Mesendoderm (in vitro differentiated cells): Measurements from ENCODE around the gene ESPL1.
A peak's percentile ranks its signal among the peaks of the same experiment; 100 is the strongest.

Experiments
- DNase-seq: peaks from one replicate; pipeline ENCODE4 v3.0.0; 2013
- H2AK5ac ChIP-seq: 2 replicates; pipeline ENCODE4 v1.6.1; 2013; ENCODE audit warnings: low read length, inconsistent platforms
- H2BK120ac ChIP-seq: 2 replicates; pipeline ENCODE4 v1.6.1; 2013; ENCODE audit warnings: low read depth, mild to moderate bottlenecking, low read length, moderate library complexity, mixed read lengths
- H2BK15ac ChIP-seq: replicated peaks from 2 replicates; pipeline ENCODE4 v1.6.1; 2013; ENCODE audit warnings: low read depth, mild to moderate bottlenecking, moderate library complexity
- H2BK5ac ChIP-seq: 2 replicates; pipeline ENCODE4 v1.6.1; 2013; ENCODE audit warnings: low read length, inconsistent platforms
- H3K18ac ChIP-seq: 2 replicates; pipeline ENCODE4 v1.6.1; 2013; ENCODE audit warnings: mild to moderate bottlenecking, low read length, mixed read lengths
- H3K23ac ChIP-seq: one replicate; pipeline ENCODE4 v1.6.1; 2013; ENCODE audit warnings: low read length
- H3K27ac ChIP-seq: 2 replicates; pipeline ENCODE4 v1.5.1; 2013; ENCODE audit warnings: low read depth, mild to moderate bottlenecking, inconsistent platforms, low read length, moderate library complexity
- H3K27me3 ChIP-seq: 2 replicates; pipeline ENCODE4 v1.6.1; 2013; ENCODE audit warnings: low read length, control low read depth, mild to moderate bottlenecking, inconsistent platforms; ENCODE audit not compliant: insufficient read depth, poor library complexity
- H3K36me3 ChIP-seq: 2 replicates; pipeline ENCODE4 v1.6.1; 2013; ENCODE audit warnings: low read length, inconsistent platforms; ENCODE audit not compliant: control insufficient read depth, insufficient read depth
- H3K4ac ChIP-seq: one replicate; pipeline ENCODE4 v1.6.1; 2013; ENCODE audit warnings: low read depth, mild to moderate bottlenecking, low read length, moderate library complexity
- H3K4me1 ChIP-seq: 2 replicates; pipeline ENCODE4 v1.6.1; 2013; ENCODE audit warnings: low read depth, low read length, inconsistent platforms; ENCODE audit not compliant: control insufficient read depth
- H3K4me2 ChIP-seq: 2 replicates; pipeline ENCODE4 v1.6.1; 2013; ENCODE audit warnings: low read length
- H3K4me3 ChIP-seq: 2 replicates; pipeline ENCODE4 v1.5.1; 2013; ENCODE audit warnings: mild to moderate bottlenecking, low read length
- H3K56ac ChIP-seq: one replicate; pipeline ENCODE4 v1.6.1; 2013; ENCODE audit warnings: low read length
- H3K79me1 ChIP-seq: 2 replicates; pipeline ENCODE4 v1.6.1; 2013; ENCODE audit warnings: low read length, inconsistent platforms
- H3K79me2 ChIP-seq: 2 replicates; pipeline ENCODE4 v1.6.1; 2013; ENCODE audit warnings: mild to moderate bottlenecking, low read length; ENCODE audit not compliant: control insufficient read depth, insufficient read depth
- H3K9ac ChIP-seq: 2 replicates; pipeline ENCODE4 v1.6.1; 2013; ENCODE audit warnings: low read length, inconsistent platforms
- H4K5ac ChIP-seq: one replicate; pipeline ENCODE4 v1.6.1; 2013; ENCODE audit warnings: low read length
- H4K8ac ChIP-seq: one replicate; pipeline ENCODE4 v1.6.1; 2013; ENCODE audit warnings: low read depth, mild to moderate bottlenecking, control low read depth, low read length, moderate library complexity
- WGBS: extraction: QIAGEN DNeasy Blood & Tissue Kit; methylation state at CpG from one replicate; pipeline ENCODE4 v1.1.7; 2013; ENCODE audit warnings: low lambda C conversion rate, missing lambda C conversion rate; ENCODE audit not compliant: insufficient coverage; ENCODE audit errors: extremely low coverage; 5-methylcytosine and 5-hydroxymethylcytosine counted together

The ESPL1 gene

DNA sequence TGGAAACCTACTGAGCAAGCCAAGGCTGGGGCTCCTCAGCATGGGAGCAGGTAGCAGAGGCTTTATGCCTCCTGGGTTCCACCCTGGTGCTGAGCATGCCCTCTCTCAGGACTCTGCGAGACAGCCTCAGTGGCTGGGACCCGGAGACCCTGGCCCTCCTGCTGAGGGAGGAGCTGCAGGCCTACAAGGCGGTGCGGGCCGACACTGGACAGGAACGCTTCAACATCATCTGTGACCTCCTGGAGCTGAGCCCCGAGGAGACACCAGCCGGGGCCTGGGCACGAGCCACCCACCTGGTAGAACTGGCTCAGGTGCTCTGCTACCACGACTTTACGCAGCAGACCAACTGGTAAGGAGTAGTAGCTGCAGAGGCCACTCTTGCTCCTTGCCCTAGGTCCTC is 8.4 kb downstream of the ESPL1 start:
- Histone ChIP-seq H2BK15ac (no peak overlapping the region), H3K4ac (no peak overlapping the region), H3K18ac (no peak overlapping the region), H3K27me3 (no peaks in the 10 kb centered on the region), H2AK5ac (no peak overlapping the region), H4K8ac (no peak overlapping the region), H3K79me2 (no peaks in the 10 kb centered on the region), H3K4me3 (no peak overlapping the region), H3K36me3 (peaks cover 30% of the 10 kb centered on the region), H3K9ac (no peak overlapping the region), H3K56ac (no peak overlapping the region), H3K4me1 (no peaks in the 10 kb centered on the region), H2BK120ac (no peak overlapping the region), H4K5ac (no peak overlapping the region), H3K79me1 (peaks cover 3% of the 10 kb centered on the region), H2BK5ac (no peak overlapping the region), H3K4me2 (no peak overlapping the region), H3K23ac (no peak overlapping the region), H3K27ac (no peak overlapping the region)
- no peak for DNase-seq
- no CpG with 5 or more reads among the region's 11 CpGs for WGBS

DNA sequence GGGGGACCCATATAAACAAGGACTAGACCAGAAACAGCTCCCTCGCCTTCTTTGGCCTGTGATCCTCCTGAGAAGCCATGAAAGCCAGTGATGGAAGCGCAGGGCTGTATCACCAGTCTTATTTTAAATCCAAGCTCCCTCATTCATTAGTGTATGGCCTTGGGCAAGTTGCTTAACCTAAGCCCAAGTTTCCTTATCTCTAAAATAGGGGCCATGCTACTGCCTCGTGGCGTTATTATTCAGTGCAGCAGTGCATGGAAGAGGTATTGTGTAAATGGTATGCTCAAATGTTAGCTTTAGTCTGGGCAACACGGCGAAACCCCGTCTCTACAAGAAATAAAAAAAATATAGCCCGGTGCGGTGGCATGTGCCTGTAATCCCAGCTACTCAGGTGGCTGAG is 9.9 kb downstream of the ESPL1 start:
- peaks cover 3% of the 10 kb centered on the region for H3K79me1 ChIP-seq
- H3K4me3 ChIP-seq, result no peak overlapping the region
- H3K4me1 ChIP-seq, result no peaks in the 10 kb centered on the region
- H4K5ac ChIP-seq, result no peak overlapping the region
- no CpG with 5 or more reads among the region's 9 CpGs for WGBS
- no peak overlapping the region for H3K9ac ChIP-seq
- H2BK5ac ChIP-seq, result no peak overlapping the region
- no peaks in the 10 kb centered on the region for H3K79me2 ChIP-seq
- no peak overlapping the region for H3K18ac ChIP-seq
- H3K36me3 ChIP-seq, result peaks cover 39% of the 10 kb centered on the region
- no peak overlapping the region for H3K4me2 ChIP-seq
- H2BK15ac ChIP-seq, result no peak overlapping the region
- no peak overlapping the region for H3K56ac ChIP-seq
- no peaks in the 10 kb centered on the region for H3K27me3 ChIP-seq
- no peak overlapping the region for H3K27ac ChIP-seq
- H2BK120ac ChIP-seq, result no peak overlapping the region
- no peak for DNase-seq
- H4K8ac ChIP-seq, result no peak overlapping the region
- H3K4ac ChIP-seq, result no peak overlapping the region
- H2AK5ac ChIP-seq, result no peak overlapping the region
- H3K23ac ChIP-seq, result no peak overlapping the region

DNA sequence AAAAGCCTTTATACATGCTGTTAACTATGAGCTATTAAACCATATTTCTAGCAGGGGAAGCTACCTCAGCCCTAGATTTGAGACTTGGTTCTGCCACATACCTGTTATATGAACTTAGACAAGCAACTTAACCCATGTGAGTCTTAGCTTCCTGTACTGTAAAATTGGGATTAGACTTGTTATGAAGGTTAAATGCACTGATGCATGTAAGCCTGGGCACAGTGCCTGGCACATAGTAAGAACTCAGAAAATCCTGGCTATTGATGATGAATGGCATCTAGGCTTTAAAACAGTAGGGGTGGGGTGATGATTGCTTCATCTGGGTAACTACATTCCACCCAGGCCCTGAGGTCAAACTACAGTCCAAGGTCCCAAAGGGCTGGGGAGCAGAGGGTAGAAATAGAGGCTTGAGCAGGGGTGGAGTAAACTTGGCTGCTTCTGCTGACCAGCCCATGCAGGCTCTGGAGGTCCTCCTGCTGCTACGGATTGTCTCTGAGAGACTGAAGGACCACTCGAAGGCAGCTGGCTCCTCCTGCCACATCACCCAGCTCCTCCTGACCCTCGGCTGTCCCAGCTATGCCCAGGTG is 11.3 kb downstream of the ESPL1 start:
- no peak overlapping the region for H3K23ac ChIP-seq
- H3K36me3 ChIP-seq, result peaks cover 44% of the 10 kb centered on the region
- DNase-seq, result no peak
- no peaks in the 10 kb centered on the region for H3K79me2 ChIP-seq
- no CpG with 5 or more reads among the region's 3 CpGs for WGBS
- H4K8ac ChIP-seq, result no peak overlapping the region
- no peak overlapping the region for H4K5ac ChIP-seq
- H2BK15ac ChIP-seq, result no peak overlapping the region
- no peak overlapping the region for H2BK120ac ChIP-seq
- H3K56ac ChIP-seq, result no peak overlapping the region
- no peak overlapping the region for H3K4me3 ChIP-seq
- no peak overlapping the region for H3K4me2 ChIP-seq
- no peaks in the 10 kb centered on the region for H3K27me3 ChIP-seq
- no peak overlapping the region for H2BK5ac ChIP-seq
- H3K18ac ChIP-seq, result no peak overlapping the region
- H3K9ac ChIP-seq, result no peak overlapping the region
- no peak overlapping the region for H3K27ac ChIP-seq
- no peak overlapping the region for H2AK5ac ChIP-seq
- H3K4me1 ChIP-seq, result no peaks in the 10 kb centered on the region
- peaks cover 3% of the 10 kb centered on the region for H3K79me1 ChIP-seq
- no peak overlapping the region for H3K4ac ChIP-seq

DNA sequence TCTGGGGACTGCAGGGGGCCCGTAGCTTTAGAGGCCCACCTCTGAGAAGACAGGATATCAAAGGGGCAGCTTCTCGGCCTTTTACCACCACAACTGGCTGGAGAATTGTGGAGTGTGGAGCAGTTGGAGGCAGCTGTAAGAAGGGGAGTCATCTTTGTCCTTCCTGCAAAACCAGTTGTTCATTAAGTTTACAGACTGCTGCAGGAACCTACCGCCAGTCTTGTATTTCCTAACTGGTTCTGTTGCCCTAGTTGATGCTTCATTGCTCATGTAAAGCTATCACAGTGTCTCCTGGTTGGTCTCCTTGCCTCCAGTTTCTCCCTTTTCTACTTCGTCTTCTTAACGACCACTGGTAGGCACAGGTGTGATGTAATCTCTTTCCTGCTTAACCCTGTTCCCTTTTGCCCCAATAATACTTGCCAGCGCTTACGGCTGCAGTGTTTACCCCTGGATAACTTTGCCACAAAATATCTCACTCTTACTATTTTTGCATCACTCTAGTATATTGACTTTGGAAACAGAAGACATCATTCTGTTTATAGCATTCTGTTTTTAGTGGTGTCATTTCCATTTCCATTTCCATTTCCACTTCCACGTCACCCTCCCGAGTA is 11.9 kb downstream of the ESPL1 start:
- H3K4me1 ChIP-seq, result no peaks in the 10 kb centered on the region
- no peak overlapping the region for H2BK15ac ChIP-seq
- H2BK5ac ChIP-seq, result no peak overlapping the region
- H3K79me2 ChIP-seq, result no peaks in the 10 kb centered on the region
- H2AK5ac ChIP-seq, result no peak overlapping the region
- H2BK120ac ChIP-seq, result no peak overlapping the region
- H3K23ac ChIP-seq, result no peak overlapping the region
- H3K27ac ChIP-seq, result no peak overlapping the region
- H3K9ac ChIP-seq, result no peak overlapping the region
- no peaks in the 10 kb centered on the region for H3K79me1 ChIP-seq
- no peak overlapping the region for H3K56ac ChIP-seq
- no peak overlapping the region for H4K5ac ChIP-seq
- no peak overlapping the region for H4K8ac ChIP-seq
- no peaks in the 10 kb centered on the region for H3K27me3 ChIP-seq
- H3K4me2 ChIP-seq, result no peak overlapping the region
- H3K36me3 ChIP-seq, result peaks cover 42% of the 10 kb centered on the region
- H3K4me3 ChIP-seq, result no peak overlapping the region
- no peak for DNase-seq
- no peak overlapping the region for H3K4ac ChIP-seq
- WGBS, result no CpG with 5 or more reads among the region's 9 CpGs
- H3K18ac ChIP-seq, result no peak overlapping the region

DNA sequence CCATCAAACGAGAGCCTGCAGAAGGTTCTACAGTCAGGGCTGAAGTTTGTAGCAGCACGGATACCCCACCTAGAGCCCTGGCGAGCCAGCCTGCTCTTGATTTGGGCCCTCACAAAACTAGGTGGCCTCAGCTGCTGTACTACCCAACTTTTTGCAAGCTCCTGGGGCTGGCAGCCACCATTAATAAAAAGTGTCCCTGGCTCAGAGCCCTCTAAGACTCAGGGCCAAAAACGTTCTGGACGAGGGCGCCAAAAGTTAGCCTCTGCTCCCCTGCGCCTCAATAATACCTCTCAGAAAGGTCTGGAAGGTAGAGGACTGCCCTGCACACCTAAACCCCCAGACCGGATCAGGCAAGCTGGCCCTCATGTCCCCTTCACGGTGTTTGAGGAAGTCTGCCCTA is 18.3 kb downstream of the ESPL1 start:
- H3K27me3 ChIP-seq, result no peaks in the 10 kb centered on the region
- H3K4me3 ChIP-seq, result no peak overlapping the region
- H3K9ac ChIP-seq, result no peak overlapping the region
- no peak overlapping the region for H2AK5ac ChIP-seq
- H3K4ac ChIP-seq, result no peak overlapping the region
- H3K27ac ChIP-seq, result no peak overlapping the region
- H3K79me1 ChIP-seq, result no peaks in the 10 kb centered on the region
- no peak overlapping the region for H4K8ac ChIP-seq
- no peak overlapping the region for H2BK120ac ChIP-seq
- H3K79me2 ChIP-seq, result no peaks in the 10 kb centered on the region
- no CpG with 5 or more reads among the region's 9 CpGs for WGBS
- H3K4me1 ChIP-seq, result no peaks in the 10 kb centered on the region
- no peak overlapping the region for H3K56ac ChIP-seq
- no peak overlapping the region for H3K4me2 ChIP-seq
- H3K23ac ChIP-seq, result no peak overlapping the region
- no peak overlapping the region for H3K18ac ChIP-seq
- DNase-seq, result no peak
- H2BK5ac ChIP-seq, result no peak overlapping the region
- H2BK15ac ChIP-seq, result no peak overlapping the region
- no peak overlapping the region for H4K5ac ChIP-seq
- H3K36me3 ChIP-seq, result peaks cover 36% of the 10 kb centered on the region

DNA sequence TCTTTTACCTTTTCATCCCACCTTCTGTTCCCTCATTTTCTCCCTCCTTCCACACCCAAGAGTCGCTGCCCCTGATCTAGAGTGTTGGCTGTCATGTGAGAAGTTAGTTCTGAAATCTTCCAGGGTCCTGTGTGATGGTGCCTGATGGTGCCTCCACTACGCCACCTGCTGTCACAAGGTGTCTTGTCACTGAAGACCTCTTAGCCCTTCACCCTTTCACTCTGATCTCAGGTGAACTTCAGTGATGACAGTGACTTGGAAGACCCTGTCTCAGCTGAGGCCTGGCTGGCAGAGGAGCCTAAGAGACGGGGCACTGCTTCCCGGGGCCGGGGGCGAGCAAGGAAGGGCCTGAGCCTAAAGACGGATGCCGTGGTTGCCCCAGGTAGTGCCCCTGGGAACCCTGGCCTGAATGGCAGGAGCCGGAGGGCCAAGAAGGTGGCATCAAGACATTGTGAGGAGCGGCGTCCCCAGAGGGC is 19.7 kb downstream of the ESPL1 start:
- H3K79me2 ChIP-seq, result no peaks in the 10 kb centered on the region
- no CpG with 5 or more reads among the region's 11 CpGs for WGBS
- no peak overlapping the region for H2BK120ac ChIP-seq
- no peak overlapping the region for H3K27ac ChIP-seq
- no peak overlapping the region for H3K4me2 ChIP-seq
- H2AK5ac ChIP-seq, result no peak overlapping the region
- no peak overlapping the region for H3K4me3 ChIP-seq
- DNase-seq, result peak; percentile 80
- no peak overlapping the region for H4K8ac ChIP-seq
- no peak overlapping the region for H2BK5ac ChIP-seq
- H3K4ac ChIP-seq, result no peak overlapping the region
- H3K9ac ChIP-seq, result no peak overlapping the region
- no peaks in the 10 kb centered on the region for H3K79me1 ChIP-seq
- H3K18ac ChIP-seq, result no peak overlapping the region
- no peak overlapping the region for H3K23ac ChIP-seq
- H3K27me3 ChIP-seq, result no peaks in the 10 kb centered on the region
- H3K56ac ChIP-seq, result no peak overlapping the region
- no peak overlapping the region for H2BK15ac ChIP-seq
- no peaks in the 10 kb centered on the region for H3K4me1 ChIP-seq
- no peak overlapping the region for H4K5ac ChIP-seq
- peaks cover 34% of the 10 kb centered on the region for H3K36me3 ChIP-seq
